Measurements from ENCODE around the gene ARPC2. TPM values are rescaled to one million over a fixed set of nuclear protein-coding genes. Genes with fewer than 3 reads are reported as not detected.

The ARPC2 gene
- polyA plus RNA-seq, 1 donor (not counting 4 experiments of a cell fraction or from before 2014, with no cell fraction given): 1,121 TPM

- dilution Hi-C loops (cut with MboI; ENCODE audit: extremely low pct_ligation_motif_present, low sequenced_read_pairs): no loop called here
- DNase-seq (ENCODE audit: low read depth, low spot score): no peak
- H3K4me1 ChIP-seq (ENCODE audit: control insufficient read depth, extremely low read depth, insufficient read depth, low read length): peaks cover 77% of the 10 kb centered on the region
These were observed 68.6 kb downstream of the ARPC2 start for GRCh38 chr2:218285604-218286003.

GRCh38 chr2:218286570-218287459, 69.8 kb downstream of the ARPC2 start:
- dilution Hi-C loops (cut with MboI; ENCODE audit: extremely low pct_ligation_motif_present, low sequenced_read_pairs): no loop called here
- Histone ChIP-seq H3K4me2 (ENCODE audit: control insufficient read depth, extremely low read depth, insufficient read depth, low read depth, low read length) (peak overlapping the region; percentile 96), H3K9me1 (ENCODE audit: control insufficient read depth, extremely low read depth, insufficient read depth, low read length) (no peaks in the 10 kb centered on the region), H3K4me1 (ENCODE audit: control insufficient read depth, extremely low read depth, insufficient read depth, low read length) (peaks cover 79% of the 10 kb centered on the region), H3K4me3 (ENCODE audit: control insufficient read depth in 2 of 3, extremely low read depth in 1 of 3, insufficient read depth in 2 of 3, low read depth in 1 of 3, low read length in 3 of 3) (peak overlapping the region; percentile 32 to 73 (median 66)), H3K27ac (ENCODE audit: control insufficient read depth, insufficient read depth, low read length) (peak overlapping the region; percentile 99), H2AFZ (ENCODE audit: control insufficient read depth, low read length) (no peak overlapping the region), H3K9ac (ENCODE audit: control insufficient read depth, extremely low read depth, insufficient read depth, low read length) (peak overlapping the region; percentile 87), H4K20me1 (ENCODE audit: control insufficient read depth, extremely low read depth, insufficient read depth, low read length) (peaks cover 31% of the 10 kb centered on the region), H3K36me3 (ENCODE audit: control insufficient read depth in 2 of 2, extremely low read depth in 1 of 2, insufficient read depth in 2 of 2, low read length in 2 of 2) (peaks cover 17 to 24% of the 10 kb centered on the region in 2 experiments), H3K79me2 (ENCODE audit: control insufficient read depth, insufficient read depth, low read length) (peaks cover 88% of the 10 kb centered on the region), H3K27me3 (ENCODE audit: control insufficient read depth, extremely low read depth, insufficient read depth, low read length) (no peaks in the 10 kb centered on the region), H3K9me3 (ENCODE audit: control insufficient read depth, low read depth, low read length) (no peaks in the 10 kb centered on the region)
- TF ChIP-seq, protein P1, sequence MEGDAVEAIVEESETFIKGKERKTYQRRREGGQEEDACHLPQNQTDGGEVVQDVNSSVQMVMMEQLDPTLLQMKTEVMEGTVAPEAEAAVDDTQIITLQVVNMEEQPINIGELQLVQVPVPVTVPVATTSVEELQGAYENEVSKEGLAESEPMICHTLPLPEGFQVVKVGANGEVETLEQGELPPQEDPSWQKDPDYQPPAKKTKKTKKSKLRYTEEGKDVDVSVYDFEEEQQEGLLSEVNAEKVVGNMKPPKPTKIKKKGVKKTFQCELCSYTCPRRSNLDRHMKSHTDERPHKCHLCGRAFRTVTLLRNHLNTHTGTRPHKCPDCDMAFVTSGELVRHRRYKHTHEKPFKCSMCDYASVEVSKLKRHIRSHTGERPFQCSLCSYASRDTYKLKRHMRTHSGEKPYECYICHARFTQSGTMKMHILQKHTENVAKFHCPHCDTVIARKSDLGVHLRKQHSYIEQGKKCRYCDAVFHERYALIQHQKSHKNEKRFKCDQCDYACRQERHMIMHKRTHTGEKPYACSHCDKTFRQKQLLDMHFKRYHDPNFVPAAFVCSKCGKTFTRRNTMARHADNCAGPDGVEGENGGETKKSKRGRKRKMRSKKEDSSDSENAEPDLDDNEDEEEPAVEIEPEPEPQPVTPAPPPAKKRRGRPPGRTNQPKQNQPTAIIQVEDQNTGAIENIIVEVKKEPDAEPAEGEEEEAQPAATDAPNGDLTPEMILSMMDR (optimal IDR thresholded peaks at IDR 0.05 in 1 of 3, IDR thresholded peaks at IDR 0.05 in 1 of 3, conservative IDR thresholded peaks at IDR 0.05 in 1 of 3; ENCODE audit: extremely low read depth in 1 of 3, insufficient read depth in 2 of 3, low read length in 3 of 3): no peak
- FAIRE-seq (peak; percentile 52), DNase-seq (ENCODE audit: low read depth, low spot score) (no peak)

More at GRCh38 chr2:218285604-218286003, 68.6 kb downstream of the ARPC2 start:
- peak overlapping the region; percentile 87 for H3K9ac ChIP-seq (ENCODE audit: control insufficient read depth, extremely low read depth, insufficient read depth, low read length)
- no peaks in the 10 kb centered on the region for H3K27me3 ChIP-seq (ENCODE audit: control insufficient read depth, extremely low read depth, insufficient read depth, low read length)
- peaks cover 34% of the 10 kb centered on the region for H4K20me1 ChIP-seq (ENCODE audit: control insufficient read depth, extremely low read depth, insufficient read depth, low read length)
- peaks cover 16 to 30% of the 10 kb centered on the region in 2 experiments for H3K36me3 ChIP-seq (ENCODE audit: control insufficient read depth in 2 of 2, extremely low read depth in 1 of 2, insufficient read depth in 2 of 2, low read length in 2 of 2)
- FAIRE-seq: no peak
- H3K4me3 ChIP-seq (ENCODE audit: control insufficient read depth in 2 of 3, extremely low read depth in 1 of 3, insufficient read depth in 2 of 3, low read depth in 1 of 3, low read length in 3 of 3): peak overlapping the region; percentile 32 to 73 (median 66)
- peak overlapping the region; percentile 96 for H3K4me2 ChIP-seq (ENCODE audit: control insufficient read depth, extremely low read depth, insufficient read depth, low read depth, low read length)
- H2AFZ ChIP-seq (ENCODE audit: control insufficient read depth, low read length): no peak overlapping the region
- no peaks in the 10 kb centered on the region for H3K9me3 ChIP-seq (ENCODE audit: control insufficient read depth, low read depth, low read length)
- peaks cover 84% of the 10 kb centered on the region for H3K79me2 ChIP-seq (ENCODE audit: control insufficient read depth, insufficient read depth, low read length)
- peak overlapping the region; percentile 99 for H3K27ac ChIP-seq (ENCODE audit: control insufficient read depth, insufficient read depth, low read length)
- H3K9me1 ChIP-seq (ENCODE audit: control insufficient read depth, extremely low read depth, insufficient read depth, low read length): no peaks in the 10 kb centered on the region
- TF ChIP-seq, protein P1 (optimal IDR thresholded peaks at IDR 0.05 in 1 of 3, IDR thresholded peaks at IDR 0.05 in 1 of 3, conservative IDR thresholded peaks at IDR 0.05 in 1 of 3; ENCODE audit: extremely low read depth in 1 of 3, insufficient read depth in 2 of 3, low read length in 3 of 3): no peak
- no peak for TF ChIP-seq EZH2 (IDR thresholded peaks at IDR 0.05; ENCODE audit: low read length)

Measured in keratinocyte (primary cell).